Naive thymus-derived CD8-positive, alpha-beta T cell (primary cell): ENCODE data around the gene ZNF821. TPM values are rescaled to one million over a fixed set of nuclear protein-coding genes. Genes with fewer than 3 reads are reported as not detected.

Experiments used
- ATAC-seq, 2 donors: fragments of 150-1000 bp; cut with Tn5 transposase in 1 of 2; sonication (Bioruptor Pico), chemical (Tn5 transposase) in 1 of 2; 1 replicate in 1 of 2; 2 replicates in 1 of 2; pipeline ENCODE4 v1.10.0; 2021; ENCODE audit warnings: mild to moderate bottlenecking in 2 of 2, moderate library complexity in 2 of 2
- POLR2A ChIA-PET: fragments of 350-600 bp; sonication (Branson Sonifier 250); formaldehyde crosslinking; loops from one replicate; lab custom pipeline; 2021; ENCODE audit warnings: antibody characterized with exemption; lab: Charles Lee
- DNase-seq, 10 donors: peaks; one replicate each; pipeline versions ENCODE4 v3.0.0 to v3.0.0-alpha.2; 2020 to 2022
- H3K27ac Mint-ChIP-seq, 10 donors: one replicate each; pipeline ENCODE4 v1.8.0; 2020 to 2022; ENCODE audit warnings: mild to moderate bottlenecking in 10 of 10, mixed read lengths in 10 of 10, moderate library complexity in 4 of 10, inconsistent platforms in 1 of 10
- H3K27me3 Mint-ChIP-seq, 5 donors: one replicate each; pipeline ENCODE4 v1.8.0; 2021 to 2022; ENCODE audit warnings: mixed read lengths in 5 of 5
- H3K36me3 Mint-ChIP-seq, 3 donors: one replicate each; pipeline ENCODE4 v1.8.0; 2020 to 2022; ENCODE audit warnings: mixed read lengths in 3 of 3, mild to moderate bottlenecking in 2 of 3, inconsistent platforms in 1 of 3
- H3K4me1 Mint-ChIP-seq, 4 donors: one replicate each; pipeline ENCODE4 v1.8.0; 2021 to 2022; ENCODE audit warnings: mixed read lengths in 4 of 4
- H3K4me3 Mint-ChIP-seq, 10 donors: one replicate each; pipeline ENCODE4 v1.8.0; 2020 to 2022; ENCODE audit warnings: mild to moderate bottlenecking in 10 of 10, mixed read lengths in 10 of 10, moderate library complexity in 6 of 10, inconsistent platforms in 1 of 10
- H3K9me3 Mint-ChIP-seq, 9 donors: one replicate each; pipeline ENCODE4 v1.8.0; 2020 to 2022; ENCODE audit warnings: mixed read lengths in 9 of 9, mild to moderate bottlenecking in 3 of 9, inconsistent platforms in 1 of 9, moderate library complexity in 1 of 9
- polyA plus RNA-seq, 3 donors: library from polyadenylated mRNA; unstranded; fragments of 300-500 nt; fragmentation: Illumina TruSeq; gene quantifications; one replicate each; pipeline ENCODE4 v1.2.3, GENCODE V29; 2021
- total RNA-seq, 8 experiments: library from RNA in 2 of 8; stranded (reverse) in 2 of 8; gene quantifications; one replicate each; pipeline ENCODE4 v1.2.3 and lab custom pipeline; 2021 to 2026

Gene ZNF821
- total RNA-seq (1 to 10 TPM; 4.3 to 5.1 TPM), polyA plus RNA-seq (1 to 10 TPM; 4.3 to 5.4 (median 4.9) TPM), total RNA-seq (lab: John Stamatoyannopoulos, UW) (2.3 to 7.4 (median 3.7) reads per million in 6 experiments)

DNA sequence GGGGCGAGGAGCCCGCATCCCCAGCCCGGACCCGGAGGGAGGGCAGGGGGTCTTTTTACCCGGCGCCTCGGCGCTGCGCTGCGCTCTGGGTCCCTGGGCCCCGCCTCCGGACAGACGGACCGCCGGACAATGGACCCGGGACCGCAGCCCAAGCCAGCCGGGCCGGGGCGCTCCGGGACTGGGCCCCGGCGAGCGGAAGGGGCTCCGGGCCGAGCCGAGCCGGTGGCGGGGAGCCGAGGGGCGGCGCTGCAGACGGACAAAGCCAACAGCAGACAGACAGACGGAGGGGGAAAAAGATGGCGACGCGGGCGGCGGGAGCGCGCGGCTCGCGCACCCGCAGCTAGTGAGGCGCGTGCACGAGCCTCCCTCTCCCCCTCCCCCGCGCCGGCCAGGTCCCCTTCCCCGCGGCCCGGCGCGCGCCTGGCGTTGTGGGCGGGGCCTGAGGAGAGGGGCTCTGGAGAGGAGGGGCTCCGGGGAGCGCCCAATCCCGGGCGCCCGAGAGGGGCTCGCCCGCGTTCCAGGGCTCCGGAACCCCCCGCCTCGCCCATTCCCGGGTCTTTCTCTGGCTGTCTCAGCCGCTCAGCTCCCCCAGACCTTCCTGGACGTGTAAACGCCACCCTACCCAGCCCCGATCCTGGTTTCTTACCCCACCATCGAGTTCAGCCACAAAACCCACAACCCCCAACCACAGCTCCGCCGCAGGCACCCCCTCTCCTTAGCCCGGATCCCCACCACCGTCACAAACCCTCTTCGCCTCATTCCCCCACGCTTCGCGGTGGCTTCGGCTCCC is at the start of gene ZNF821:
Gene ZNF821, minus strand, starts transcription at position 334 of the 790 bp plus-strand sequence. CDS start 4,236 bp downstream, outside the sequence.
- ATAC-seq = peak; percentile 46 to 61
- H3K9me3 Mint-ChIP-seq = peaks cover 0 to 2% (median 0%) of the 10 kb centered on the region in 9 donors
- peak; percentile 62 to 91 (median 78) for DNase-seq
- H3K4me3 Mint-ChIP-seq = peak within 1 kb of the TSS; percentile 92 to 99 (median 94)
- peak within 1 kb of the TSS; percentile 87 to 98 (median 92) for H3K27ac Mint-ChIP-seq
- POLR2A ChIA-PET = interaction anchor here (0.5 to 5.9 kb wide), 9 partner anchors 10 to 168 kb away, joined by 3 to 121 read pairs (median 5); partner anchors contain the start of genes AP1G1, ATXN1L and IST1
- H3K27me3 Mint-ChIP-seq = peaks cover 0 to 2% (median 0%) of the 10 kb centered on the region in 5 donors
- peaks cover 35 to 54% (median 53%) of the 10 kb centered on the region in 4 donors for H3K4me1 Mint-ChIP-seq
- H3K36me3 Mint-ChIP-seq = peaks cover 4 to 9% (median 5%) of the 10 kb centered on the region in 3 donors

- Mint-ChIP-seq H3K4me1 (peaks cover 0 to 20% (median 14%) of the 10 kb centered on the region in 4 donors), H3K9me3 (no peaks in the 10 kb centered on the region), H3K36me3 (peaks cover 0 to 44% (median 1%) of the 10 kb centered on the region in 3 donors), H3K27me3 (no peaks in the 10 kb centered on the region), H3K27ac (peak overlapping the region in 6 of 10 donors; percentile 8 to 70 (median 53)), H3K4me3 (no peak overlapping the region)
- DNase-seq (no peak), ATAC-seq (no peak)
- POLR2A ChIA-PET = no interaction called here
These were observed 49.0 kb upstream of the ZNF821 start for GRCh38 chr16:71933017-71933416.

DNA sequence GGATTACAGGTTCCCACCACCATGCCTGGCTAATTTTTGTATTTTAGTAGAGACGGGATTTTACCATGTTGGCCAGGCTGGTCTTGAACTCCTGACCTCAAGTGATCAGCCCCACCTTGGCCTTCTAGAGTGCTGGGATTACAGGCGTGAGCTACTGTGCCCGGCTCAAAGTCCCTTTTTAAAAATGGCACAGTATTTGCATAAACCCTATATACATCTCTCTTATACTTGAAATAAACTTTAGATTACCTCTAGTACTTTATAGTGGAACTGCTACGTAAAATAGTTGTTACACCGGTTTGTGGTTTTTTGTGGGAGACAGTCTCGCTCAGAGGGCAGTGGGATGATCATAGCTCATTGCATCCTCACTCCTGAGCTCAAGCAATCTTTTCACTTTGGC is 47.6 kb upstream of the ZNF821 start:
- POLR2A ChIA-PET = interaction anchor here (0.6 kb wide), 1 partner anchor 325 kb away, joined by 3 read pairs; no protein-coding TSS in a partner anchor
- DNase-seq (no peak), ATAC-seq (no peak)
- Mint-ChIP-seq H3K27me3 (no peaks in the 10 kb centered on the region), H3K4me3 (no peak overlapping the region), H3K36me3 (peaks cover 2 to 58% (median 4%) of the 10 kb centered on the region in 3 donors), H3K4me1 (peaks cover 0 to 19% (median 12%) of the 10 kb centered on the region in 4 donors), H3K27ac (peak overlapping the region in 5 of 10 donors; percentile 12 to 44 (median 34)), H3K9me3 (no peaks in the 10 kb centered on the region)

- Mint-ChIP-seq H3K36me3 (peaks cover 4 to 62% (median 4%) of the 10 kb centered on the region in 3 donors), H3K27ac (peak overlapping the region in 6 of 10 donors; percentile 1 to 34 (median 16)), H3K9me3 (no peaks in the 10 kb centered on the region), H3K4me1 (peaks cover 0 to 21% (median 13%) of the 10 kb centered on the region in 4 donors), H3K27me3 (no peaks in the 10 kb centered on the region), H3K4me3 (peak overlapping the region in 1 of 10 donors; percentile 10)
- POLR2A ChIA-PET = interaction anchor here (0.6 to 1.5 kb wide), 2 partner anchors 10 to 325 kb away, joined by 3 to 4 read pairs; no protein-coding TSS in a partner anchor
- ATAC-seq = no peak
- DNase-seq = no peak
These were observed 47.0 kb upstream of the ZNF821 start for GRCh38 chr16:71931001-71931400.

DNA sequence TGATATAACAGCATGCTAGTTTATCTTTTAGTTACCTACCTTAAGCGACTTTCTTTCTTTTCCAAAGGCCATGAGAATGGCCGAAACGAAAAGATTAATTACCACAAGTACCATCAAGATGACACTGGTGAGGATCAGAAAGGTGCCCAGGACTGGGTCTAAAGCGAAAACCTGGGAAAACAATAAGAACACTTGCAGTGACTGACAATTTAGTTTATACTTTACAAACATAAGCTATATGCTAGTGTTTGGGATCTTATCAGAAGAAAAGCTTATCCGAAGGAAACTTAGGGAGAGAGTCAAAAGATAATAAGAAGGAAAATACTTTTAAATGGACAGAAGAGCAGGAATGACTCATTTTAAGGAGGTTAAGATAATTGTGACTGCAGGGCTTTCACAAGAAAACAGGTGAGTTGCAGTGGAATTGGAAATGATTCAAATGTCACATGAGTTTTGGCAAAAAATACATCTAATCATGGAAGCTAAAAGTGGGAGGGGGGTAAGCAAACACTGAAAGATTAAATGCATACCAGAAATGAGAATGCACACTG is 46.1 kb upstream of the ZNF821 start:
- H3K36me3 Mint-ChIP-seq = peaks cover 4 to 71% (median 4%) of the 10 kb centered on the region in 3 donors
- POLR2A ChIA-PET = interaction anchor here (1.5 kb wide), 1 partner anchor 10 kb away, joined by 4 read pairs; no protein-coding TSS in a partner anchor
- peak overlapping the region in 8 of 10 donors; percentile 1 to 63 (median 32) for H3K27ac Mint-ChIP-seq
- H3K4me1 Mint-ChIP-seq = peaks cover 0 to 19% (median 12%) of the 10 kb centered on the region in 4 donors
- no peak for DNase-seq
- no peaks in the 10 kb centered on the region for H3K9me3 Mint-ChIP-seq
- H3K4me3 Mint-ChIP-seq = no peak overlapping the region
- ATAC-seq = no peak
- no peaks in the 10 kb centered on the region for H3K27me3 Mint-ChIP-seq

GRCh38 chr16:71929048-71929447 is 45.1 kb upstream of the ZNF821 start:
- Mint-ChIP-seq H3K27me3 (no peaks in the 10 kb centered on the region), H3K9me3 (no peaks in the 10 kb centered on the region), H3K4me1 (peaks cover 0 to 19% (median 11%) of the 10 kb centered on the region in 4 donors), H3K36me3 (peaks cover 5 to 78% (median 7%) of the 10 kb centered on the region in 3 donors), H3K4me3 (no peak overlapping the region), H3K27ac (peak overlapping the region in 4 of 10 donors; percentile 39 to 85 (median 55))
- no peak for ATAC-seq
- no peak for DNase-seq
- POLR2A ChIA-PET = no interaction called here

- DNase-seq = no peak
- Mint-ChIP-seq H3K4me1 (peaks cover 0 to 21% (median 10%) of the 10 kb centered on the region in 4 donors), H3K27me3 (no peaks in the 10 kb centered on the region), H3K4me3 (no peak overlapping the region), H3K27ac (peak overlapping the region in 5 of 10 donors; percentile 3 to 71 (median 46)), H3K36me3 (peaks cover 9 to 91% (median 12%) of the 10 kb centered on the region in 3 donors), H3K9me3 (no peaks in the 10 kb centered on the region)
- no peak for ATAC-seq
- POLR2A ChIA-PET = no interaction called here
These were observed 43.8 kb upstream of the ZNF821 start for GRCh38 chr16:71927787-71928186.

DNA sequence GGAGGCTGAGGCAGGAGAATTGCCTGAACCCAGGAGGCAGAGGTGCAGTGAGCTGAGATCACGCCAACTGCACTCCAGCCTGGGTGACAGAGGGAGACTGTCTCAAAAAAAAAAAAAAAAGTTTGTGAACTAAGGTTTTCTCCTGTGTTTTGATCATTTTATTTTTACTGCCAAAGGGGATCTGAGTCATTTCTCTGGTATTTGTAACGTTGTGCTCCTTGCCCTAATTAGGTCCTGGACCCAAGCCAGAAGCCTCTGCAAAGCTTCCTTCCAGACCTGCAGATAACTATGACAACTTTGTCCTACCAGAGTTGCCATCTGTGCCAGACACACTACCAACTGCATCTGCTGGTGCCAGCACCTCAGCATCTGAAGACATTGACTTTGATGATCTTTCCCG is 43.4 kb upstream of the ZNF821 start:
- ATAC-seq (no peak), DNase-seq (no peak)
- H3K4me1 Mint-ChIP-seq = peaks cover 0 to 22% (median 10%) of the 10 kb centered on the region in 4 donors
- peaks cover 9 to 94% (median 16%) of the 10 kb centered on the region in 3 donors for H3K36me3 Mint-ChIP-seq
- no peaks in the 10 kb centered on the region for H3K9me3 Mint-ChIP-seq
- POLR2A ChIA-PET = no interaction called here
- peak overlapping the region in 7 of 10 donors; percentile 2 to 67 (median 46) for H3K27ac Mint-ChIP-seq
- no peaks in the 10 kb centered on the region for H3K27me3 Mint-ChIP-seq
- H3K4me3 Mint-ChIP-seq = no peak overlapping the region

DNA sequence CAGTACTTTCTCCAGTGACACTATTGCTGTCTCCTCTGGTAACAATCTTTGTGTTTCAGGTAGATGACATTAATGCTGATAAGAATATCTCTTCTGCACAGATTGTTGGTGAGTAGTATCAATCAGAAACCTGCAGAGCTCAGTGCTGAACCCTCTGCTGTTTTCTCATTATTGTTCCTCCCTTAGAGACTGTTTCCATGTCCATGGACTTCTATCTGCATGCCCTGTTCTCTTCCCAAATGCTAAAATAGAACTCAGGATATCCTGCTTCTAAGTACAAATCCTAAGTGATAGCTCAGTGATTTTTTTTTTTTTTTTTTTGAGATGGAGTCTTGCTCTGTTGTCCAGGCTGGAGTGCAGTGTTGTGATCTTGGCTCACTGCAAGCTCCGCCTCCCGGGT is 40.7 kb upstream of the ZNF821 start:
- Mint-ChIP-seq H3K9me3 (no peaks in the 10 kb centered on the region), H3K27ac (peak overlapping the region in 1 of 10 donors; percentile 33), H3K4me1 (peaks cover 0 to 17% (median 9%) of the 10 kb centered on the region in 4 donors), H3K4me3 (no peak overlapping the region), H3K27me3 (no peaks in the 10 kb centered on the region), H3K36me3 (peaks cover 9 to 95% (median 37%) of the 10 kb centered on the region in 3 donors)
- DNase-seq (no peak), ATAC-seq (no peak)
- POLR2A ChIA-PET = no interaction called here

GRCh38 chr16:71923941-71924690 is 40.1 kb upstream of the ZNF821 start:
- H3K4me1 Mint-ChIP-seq = peaks cover 2 to 17% (median 10%) of the 10 kb centered on the region in 4 donors
- no peak for ATAC-seq
- no peak for DNase-seq
- H3K36me3 Mint-ChIP-seq = peaks cover 9 to 96% (median 42%) of the 10 kb centered on the region in 3 donors
- no peaks in the 10 kb centered on the region for H3K27me3 Mint-ChIP-seq
- H3K27ac Mint-ChIP-seq = peak overlapping the region in 4 of 10 donors; percentile 0 to 60 (median 8)
- H3K4me3 Mint-ChIP-seq = no peak overlapping the region
- peaks cover 0 to under 1% (median 0%) of the 10 kb centered on the region in 9 donors for H3K9me3 Mint-ChIP-seq
- POLR2A ChIA-PET = no interaction called here

DNA sequence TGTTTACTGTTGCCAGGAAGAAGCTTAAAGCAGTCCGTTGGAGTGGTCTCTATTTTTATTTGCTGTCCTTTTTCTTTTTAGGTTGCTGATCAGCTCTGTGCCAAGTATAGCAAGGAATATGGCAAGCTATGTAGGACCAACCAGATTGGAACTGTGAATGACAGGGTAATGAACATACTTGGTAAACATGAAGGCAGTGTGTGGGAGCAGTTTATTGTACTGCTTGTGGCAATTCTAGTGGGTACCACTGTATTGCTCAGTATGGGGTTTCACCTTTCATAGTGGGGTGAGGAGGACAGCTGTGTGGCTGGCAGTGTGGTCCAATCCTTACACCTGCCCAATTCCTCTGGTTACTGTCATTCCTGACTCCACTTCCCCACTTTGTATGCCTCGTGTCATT is 36.7 kb upstream of the ZNF821 start:
- peaks cover 0 to 3% (median 0%) of the 10 kb centered on the region in 9 donors for H3K9me3 Mint-ChIP-seq
- ATAC-seq = no peak
- no peak for DNase-seq
- H3K27ac Mint-ChIP-seq = peak overlapping the region in 3 of 10 donors; percentile 4 to 71 (median 43)
- H3K4me3 Mint-ChIP-seq = no peak overlapping the region
- H3K36me3 Mint-ChIP-seq = peaks cover 17 to 97% (median 58%) of the 10 kb centered on the region in 3 donors
- H3K27me3 Mint-ChIP-seq = no peaks in the 10 kb centered on the region
- H3K4me1 Mint-ChIP-seq = peaks cover 15 to 29% (median 25%) of the 10 kb centered on the region in 4 donors
- POLR2A ChIA-PET = interaction anchor here (1.0 to 1.7 kb wide), 2 partner anchors 10 to 25 kb away, joined by 3 to 4 read pairs; partner anchors contain the start of gene IST1
